IPS-11a (cell line): ENCODE data around the gene GRIK2.
"Not testable (repeated sequence)": the region's sequence is repeated elsewhere in the genome, so short reads cannot be mapped to it uniquely, and the experiment has no call there.

ENCODE experiments used
- H3K4me3 ChIP-seq: one replicate; pipeline ENCODE4 v1.5.1; 2013; ENCODE audit warnings: low read depth, low read length, control low read depth

GRIK2 gene

DNA sequence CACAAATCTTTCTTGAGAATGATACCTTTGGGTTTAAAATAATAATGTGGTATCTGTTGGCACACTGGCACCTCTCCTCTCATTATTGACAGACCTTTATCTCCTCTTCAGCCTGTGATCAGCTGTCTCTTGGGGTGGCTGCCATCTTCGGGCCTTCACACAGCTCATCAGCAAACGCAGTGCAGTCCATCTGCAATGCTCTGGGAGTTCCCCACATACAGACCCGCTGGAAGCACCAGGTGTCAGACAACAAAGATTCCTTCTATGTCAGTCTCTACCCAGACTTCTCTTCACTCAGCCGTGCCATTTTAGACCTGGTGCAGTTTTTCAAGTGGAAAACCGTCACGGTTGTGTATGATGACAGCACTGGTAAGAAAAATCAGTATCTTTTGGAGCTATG lies 232.8 kb downstream of the GRIK2 start:
- H3K4me3 ChIP-seq: no peak overlapping the region

GRCh38 chr6:101630941-101631340 lies 237.4 kb downstream of the GRIK2 start:
- no peak overlapping the region for H3K4me3 ChIP-seq

DNA sequence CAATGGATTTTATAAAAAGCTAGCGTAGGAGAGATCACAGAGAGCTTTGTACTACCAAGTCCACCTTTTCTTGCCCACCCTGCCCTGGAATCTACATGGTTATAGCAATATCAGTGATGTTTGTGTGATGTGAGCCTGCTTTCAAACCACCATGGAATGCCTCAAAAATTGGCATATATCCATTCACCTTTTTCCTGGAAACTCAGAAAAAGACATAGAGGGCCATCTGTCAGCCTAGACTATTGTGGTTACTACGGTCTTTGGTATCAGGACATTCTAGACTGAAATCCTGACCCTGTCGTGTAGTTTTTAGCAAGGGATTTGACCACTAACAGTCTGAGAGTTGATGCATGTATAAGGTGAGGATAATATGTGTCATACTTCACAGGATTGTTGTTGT lies 239.6 kb downstream of the GRIK2 start:
- H3K4me3 ChIP-seq: no peak overlapping the region

DNA sequence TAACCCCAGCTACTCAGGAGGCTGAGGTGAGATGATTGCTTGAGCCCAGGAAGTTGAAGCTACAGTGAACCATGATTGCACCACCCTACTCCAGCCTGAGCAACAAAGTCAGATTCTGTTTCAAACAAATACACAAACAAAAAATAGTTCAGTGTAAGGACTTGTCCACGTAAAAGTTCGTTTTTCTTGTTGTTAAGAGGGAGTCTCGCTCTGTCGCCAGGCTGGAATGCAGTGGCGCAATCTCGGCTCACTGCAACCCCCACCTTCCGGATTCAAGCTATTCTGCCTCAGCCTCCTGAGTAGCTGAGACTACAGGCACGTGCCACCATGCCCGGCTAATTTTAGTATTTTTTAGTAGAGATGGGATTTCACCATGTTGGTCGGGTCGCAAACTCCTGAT lies 245.4 kb downstream of the GRIK2 start:
- H3K4me3 ChIP-seq: not testable (repeated sequence)

DNA sequence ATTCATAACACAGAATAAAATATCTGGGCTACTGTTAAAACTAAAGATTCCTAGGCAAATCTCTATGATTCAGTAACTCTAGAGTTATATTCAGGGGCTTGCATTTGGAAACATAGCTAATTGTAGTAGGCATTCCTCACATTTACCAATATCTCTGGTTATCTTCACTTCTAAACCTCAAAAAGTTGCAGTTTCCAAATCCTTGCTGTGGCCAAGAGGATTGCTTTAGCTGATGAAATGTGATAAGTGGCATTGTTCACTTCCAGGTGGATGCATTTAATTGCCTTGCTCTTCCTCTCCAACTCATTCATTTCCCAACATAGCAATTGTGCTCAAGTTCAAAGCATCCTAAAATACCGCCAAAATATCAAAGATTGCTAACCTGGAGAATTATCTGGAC lies 246.6 kb downstream of the GRIK2 start:
- no peak overlapping the region for H3K4me3 ChIP-seq

GRCh38 chr6:101645770-101646169 lies 252.3 kb downstream of the GRIK2 start:
- H3K4me3 ChIP-seq: no peak overlapping the region

DNA sequence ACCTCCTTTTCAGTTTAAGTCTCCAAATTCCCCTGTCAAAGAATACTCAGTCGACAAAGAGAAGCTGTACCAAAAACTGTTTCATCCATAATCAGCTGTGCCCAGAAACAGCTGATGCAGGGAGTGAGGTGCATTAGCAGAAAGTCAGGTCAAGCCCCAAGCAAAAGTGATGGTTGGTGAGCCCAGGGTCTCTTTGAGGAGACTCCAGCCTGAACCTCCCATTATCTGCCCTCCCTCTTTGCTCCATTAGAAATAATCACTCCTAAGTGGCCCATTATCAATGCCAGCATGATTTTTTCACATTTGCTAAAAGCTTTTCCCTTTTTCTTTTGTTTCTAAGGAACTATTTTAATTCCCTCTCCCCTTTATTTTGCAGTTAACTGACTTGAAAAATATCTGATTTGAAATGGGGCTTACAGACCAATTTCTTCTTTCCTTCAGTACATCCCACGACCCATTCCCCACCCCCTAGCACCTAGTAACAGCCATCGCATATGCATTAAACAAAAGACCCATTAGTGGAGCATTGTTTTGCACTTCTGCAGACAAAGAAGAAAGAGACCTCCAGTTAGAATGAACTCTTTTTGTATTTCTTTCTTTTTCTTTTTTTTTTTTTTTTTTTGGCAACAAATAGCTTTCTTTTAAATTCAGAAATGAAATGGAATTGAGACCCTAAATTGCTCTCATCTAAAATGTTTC lies 257.0 kb downstream of the GRIK2 start:
- no peak overlapping the region for H3K4me3 ChIP-seq

- H3K4me3 ChIP-seq: no peak overlapping the region
These were observed 258.6 kb downstream of the GRIK2 start for GRCh38 chr6:101652079-101652478.

DNA sequence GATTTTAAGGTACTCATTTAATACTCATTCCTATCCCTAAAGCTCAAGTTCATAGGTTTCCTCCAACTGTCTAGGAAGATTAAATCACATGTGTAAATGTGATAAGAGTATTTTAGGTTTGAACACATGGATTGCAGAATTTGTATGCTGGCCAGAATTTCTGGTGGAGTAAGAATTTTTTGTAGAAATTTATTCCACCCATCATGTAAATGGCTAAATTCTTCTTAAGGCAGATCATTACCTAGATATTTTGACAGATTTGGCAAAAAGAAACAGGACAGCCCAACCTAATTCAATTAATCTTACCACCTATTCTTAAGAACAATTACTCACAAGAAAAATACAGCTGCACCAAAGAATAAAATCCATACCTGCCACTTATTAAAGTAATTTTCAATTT lies 261.6 kb downstream of the GRIK2 start:
- no peak overlapping the region for H3K4me3 ChIP-seq

- no peak overlapping the region for H3K4me3 ChIP-seq
These were observed 268.8 kb downstream of the GRIK2 start for GRCh38 chr6:101662111-101662897.

DNA sequence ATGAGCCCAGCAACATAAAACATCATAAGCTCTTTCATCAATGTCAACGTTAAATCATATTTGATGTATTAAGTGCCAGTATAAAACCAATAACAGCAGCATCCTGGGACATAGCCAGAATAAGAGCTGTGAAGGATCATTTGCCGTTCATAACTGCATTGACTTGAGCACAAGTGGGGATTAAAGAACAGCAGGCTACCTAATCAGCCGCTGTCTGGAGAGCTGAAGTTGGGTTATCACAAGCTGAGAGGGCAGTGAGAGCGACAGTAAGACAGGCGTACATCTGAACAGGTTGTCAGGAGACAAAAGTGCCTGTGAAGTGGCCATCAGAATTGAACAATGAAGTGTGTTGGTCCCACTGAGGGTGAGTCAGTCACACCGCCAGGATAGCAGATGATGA lies 269.6 kb downstream of the GRIK2 start:
- no peak overlapping the region for H3K4me3 ChIP-seq

- H3K4me3 ChIP-seq: no peak overlapping the region
These were observed 272.7 kb downstream of the GRIK2 start for GRCh38 chr6:101666256-101666655.

DNA sequence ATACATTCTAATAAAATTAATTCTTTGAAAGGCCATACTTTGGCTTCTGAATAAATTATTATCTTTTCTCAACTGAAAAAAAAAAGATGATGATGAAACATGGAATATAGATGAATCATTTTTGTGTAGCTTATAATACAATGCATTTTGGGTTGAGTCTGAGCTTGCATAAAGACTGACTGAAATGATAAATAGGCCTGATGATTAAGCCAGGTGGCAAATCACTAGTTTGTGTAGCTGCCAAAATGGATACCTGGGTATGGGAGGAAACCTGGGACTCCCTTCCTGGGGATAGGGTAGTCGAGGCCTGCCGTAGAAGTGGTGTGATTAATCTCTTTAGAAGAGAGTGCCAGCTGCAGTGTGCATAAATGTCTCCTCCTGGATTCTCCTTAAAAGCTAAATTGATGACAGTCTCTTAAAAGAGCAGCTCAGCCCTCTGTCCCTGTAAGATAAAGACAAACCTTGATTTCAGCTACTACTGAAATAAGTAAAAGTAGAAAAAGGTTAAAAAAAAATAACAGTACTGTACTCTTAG lies 275.1 kb downstream of the GRIK2 start:
- no peak overlapping the region for H3K4me3 ChIP-seq

DNA sequence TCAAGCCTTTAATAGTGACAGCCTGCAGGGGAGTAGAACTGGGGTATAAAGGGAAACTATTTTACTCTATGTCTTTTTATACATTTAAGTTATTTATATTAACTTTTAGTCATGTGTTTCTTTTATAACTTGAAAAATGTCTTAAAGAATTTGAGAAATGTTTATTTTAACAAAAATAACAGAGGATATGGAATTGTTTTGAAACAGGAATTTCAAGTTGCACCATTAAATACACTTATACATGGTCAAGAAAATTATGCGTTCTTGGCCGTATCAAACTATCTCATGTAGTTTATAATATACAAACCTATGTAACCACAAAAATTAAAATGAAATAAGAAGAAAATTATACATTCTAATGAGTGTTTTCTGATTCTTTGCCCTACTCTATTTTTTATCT lies 282.7 kb downstream of the GRIK2 start:
- H3K4me3 ChIP-seq: no peak overlapping the region

DNA sequence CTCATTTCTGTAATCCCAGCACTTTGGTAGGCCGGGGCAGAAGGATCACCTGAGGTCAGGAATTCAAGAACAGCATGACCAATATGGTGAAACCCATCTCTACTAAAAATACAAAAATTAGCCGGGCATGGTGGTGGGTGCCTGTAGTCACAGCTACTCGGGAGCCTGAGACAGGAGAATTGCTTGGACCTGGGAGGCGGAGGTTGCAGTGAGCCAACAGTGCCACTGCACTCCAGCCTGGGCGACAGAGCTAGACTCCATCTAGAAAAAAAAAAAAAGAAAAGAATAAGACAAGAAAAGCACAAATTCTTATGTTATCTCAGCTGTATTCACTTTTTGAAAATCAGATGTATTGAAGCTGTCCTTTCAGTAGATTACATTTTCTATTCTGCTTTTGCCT lies 289.4 kb downstream of the GRIK2 start:
- no peak overlapping the region for H3K4me3 ChIP-seq

DNA sequence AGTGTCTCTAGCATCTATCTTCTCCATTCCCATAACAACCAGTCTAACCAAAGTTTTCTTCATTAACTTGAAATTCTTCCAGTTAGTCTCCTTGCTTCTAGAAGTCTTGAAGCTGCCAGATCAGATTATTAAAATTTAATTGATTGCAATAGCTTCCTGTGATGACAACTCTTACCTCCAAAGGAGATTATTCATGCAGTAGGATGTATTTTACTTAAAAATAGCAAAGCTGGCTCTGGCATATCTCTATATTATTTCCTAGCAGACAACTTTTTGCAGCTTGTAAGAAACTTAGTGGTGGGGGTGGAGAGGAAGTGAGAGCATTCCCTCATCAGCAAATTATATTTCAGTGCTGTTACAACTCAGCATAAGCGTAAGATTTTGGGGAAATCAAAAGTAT lies 290.4 kb downstream of the GRIK2 start:
- H3K4me3 ChIP-seq: no peak overlapping the region

GRCh38 chr6:101686653-101687052 lies 293.1 kb downstream of the GRIK2 start:
- H3K4me3 ChIP-seq: no peak overlapping the region

GRCh38 chr6:101689156-101689555 lies 295.6 kb downstream of the GRIK2 start:
- no peak overlapping the region for H3K4me3 ChIP-seq

- no peak overlapping the region for H3K4me3 ChIP-seq
These were observed 296.2 kb downstream of the GRIK2 start for GRCh38 chr6:101689695-101690094.

DNA sequence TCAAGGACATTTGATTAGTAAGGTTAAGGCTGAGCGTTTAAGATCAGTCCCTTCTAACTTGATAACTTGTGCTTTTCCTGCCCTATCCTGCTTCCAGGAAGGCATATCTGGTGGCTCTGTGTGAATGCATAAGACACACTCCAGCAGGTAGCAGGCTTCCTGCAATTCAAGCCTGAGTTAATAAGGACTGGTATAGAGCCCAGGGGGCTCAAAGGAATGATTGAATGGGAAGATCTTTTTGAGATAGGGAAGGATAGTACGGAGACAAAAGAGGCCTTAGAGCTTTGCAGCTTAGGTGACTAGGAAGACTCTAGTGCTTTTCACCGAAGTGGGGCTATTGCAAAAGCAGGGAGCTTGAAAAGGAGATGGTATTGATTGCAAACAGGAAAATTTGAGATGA lies 307.1 kb downstream of the GRIK2 start:
- no peak overlapping the region for H3K4me3 ChIP-seq

DNA sequence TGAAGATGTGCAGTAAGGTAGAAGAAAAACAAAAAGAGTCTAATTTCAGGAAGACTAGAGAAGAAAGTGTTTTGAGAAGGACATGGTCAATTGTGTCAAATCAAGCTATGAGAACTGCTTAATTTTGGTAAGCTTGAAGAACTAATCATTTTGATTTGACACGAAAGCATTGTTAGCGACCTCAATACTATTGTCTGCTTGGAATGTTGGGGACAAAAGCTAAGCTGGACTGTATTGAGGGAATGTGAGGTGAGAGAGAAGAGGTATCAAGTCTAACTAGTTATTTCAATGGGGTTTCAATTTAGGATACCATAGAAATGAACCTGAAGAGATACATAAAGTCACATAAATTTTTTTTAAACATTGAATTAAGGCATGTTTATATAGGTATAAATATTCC lies 309.8 kb downstream of the GRIK2 start:
- no peak overlapping the region for H3K4me3 ChIP-seq

- no peak overlapping the region for H3K4me3 ChIP-seq
These were observed 312.4 kb downstream of the GRIK2 start for GRCh38 chr6:101705866-101706265.
